Lung (tissue), 16 donors: Measurements from ENCODE around the gene ZNF747. TPM values are rescaled to one million over a fixed set of nuclear protein-coding genes. Genes with fewer than 3 reads are reported as not detected.

Experiments
- ATAC-seq: fragments of 200-7000 bp; cut with Tn5 transposase; one replicate; pipeline ENCODE4 v1.9.1; 2020; ENCODE audit warnings: moderate number of reproducible peaks; ENCODE audit not compliant: insufficient read depth, low FRiP score
- DNase-seq, 3 donors: peaks; one replicate each; pipeline ENCODE4 v3.0.0-alpha.2; 2013 to 2017
- H3K27ac ChIP-seq, 2 donors: one replicate each; pipeline ENCODE4 v1.5.1; 2013; ENCODE audit warnings: mild to moderate bottlenecking in 2 of 2, moderate library complexity in 2 of 2, control low read depth in 1 of 2, inconsistent platforms in 1 of 2, low read depth in 1 of 2, low read length in 1 of 2
- H3K27me3 ChIP-seq, 3 donors: one replicate each; pipeline ENCODE4 v1.5.1; 2013; ENCODE audit warnings: low read length in 2 of 3; ENCODE audit not compliant: control insufficient read depth in 3 of 3, insufficient read depth in 3 of 3
- H3K36me3 ChIP-seq, 4 donors: one replicate each; pipeline ENCODE4 v1.5.1; 2013; ENCODE audit warnings: low read length in 4 of 4, mild to moderate bottlenecking in 1 of 4, moderate library complexity in 1 of 4; ENCODE audit not compliant: control insufficient read depth in 4 of 4, insufficient read depth in 4 of 4
- H3K4me1 ChIP-seq, 5 donors: one replicate each; pipeline ENCODE4 v1.5.1; 2013; ENCODE audit warnings: low read length in 5 of 5, mild to moderate bottlenecking in 2 of 5, moderate library complexity in 1 of 5; ENCODE audit not compliant: control insufficient read depth in 5 of 5, insufficient read depth in 5 of 5
- H3K4me3 ChIP-seq: one replicate; pipeline ENCODE4 v1.5.1; 2013; ENCODE audit warnings: mild to moderate bottlenecking, control low read depth, moderate library complexity
- H3K9ac ChIP-seq, 2 donors: one replicate each; pipeline ENCODE4 v1.5.1; 2013; ENCODE audit warnings: low read length in 2 of 2, control low read depth in 1 of 2; ENCODE audit not compliant: insufficient read depth in 1 of 2
- H3K9me3 ChIP-seq, 4 donors: one replicate each; pipeline ENCODE4 v1.5.1; 2013; ENCODE audit warnings: low read length in 3 of 4, mild to moderate bottlenecking in 1 of 4, moderate library complexity in 1 of 4; ENCODE audit not compliant: control insufficient read depth in 4 of 4, insufficient read depth in 3 of 4
- CTCF ChIP-seq: IDR thresholded peaks from 2 replicates; pipeline ENCODE4 v1.5.1; 2012; ENCODE audit warnings: mild to moderate bottlenecking; ENCODE audit errors: control extremely low read depth, extremely low read depth
- WGBS, 2 donors: extraction: QIAGEN DNeasy Blood & Tissue Kit; methylation state at CpG; one replicate each; pipeline ENCODE4 v1.1.7; 2013; 5-methylcytosine and 5-hydroxymethylcytosine counted together
- long read RNA-seq, 5 donors: transcript quantifications; one replicate each; lab custom pipeline, GENCODE V29; 2026
- polyA plus RNA-seq, 2 donors: library from polyadenylated mRNA; stranded (reverse); fragments of 200-250 nt; gene quantifications; one replicate each; pipeline ENCODE4 v1.2.1, GENCODE V29; 2013
- total RNA-seq, 2 donors: library from RNA; depleted of rRNA in 1 of 2; stranded (reverse); fragments of >200 nt in 1 of 2; gene quantifications; one replicate each; pipeline ENCODE4 v1.2.1, GENCODE V29; 2014 to 2021
- donor health status: control.
- donor health status: control.
- donor health status: Bipolar disorder and iron deficiency.
- donor health status: healthy.
- donor health status: DM: yes; HTN: yes; CAD: no.

The ZNF747 gene
- total RNA-seq (10 to 100 TPM; 11.2 to 11.7 TPM), polyA plus RNA-seq (1 to 10 TPM; 7.1 to 7.2 TPM)
- long read RNA-seq, donor 1, partial matches to known transcripts, result 0 of 2 reads
- long read RNA-seq, donor 1, other reads (novel, unspliced or antisense), result 0 of 2 reads
- long read RNA-seq, donor 2, partial matches to known transcripts, result 0 of 1 reads
- long read RNA-seq, donor 2, other reads (novel, unspliced or antisense), result 0 of 1 reads
- long read RNA-seq, donor 3, result 0 reads
- long read RNA-seq, donor 4, partial matches to known transcripts, result 0 of 1 reads
- long read RNA-seq, donor 4, other reads (novel, unspliced or antisense), result 0 of 1 reads
- long read RNA-seq, donor 5, partial matches to known transcripts, result 0 of 7 reads
- long read RNA-seq, donor 5, other reads (novel, unspliced or antisense), result 0 of 7 reads

- peak; percentile 0 for TF ChIP-seq CTCF
- peaks cover 0 to 25% (median 0%) of the 10 kb centered on the region in 5 donors for H3K4me1 ChIP-seq
- H3K36me3 ChIP-seq, result peaks cover 0 to 10% (median 3%) of the 10 kb centered on the region in 4 donors
- peak; percentile 85 for ATAC-seq
- peak within 1 kb of the TSS; percentile 88 for H3K4me3 ChIP-seq
- peak; percentile 91 to 95 (median 93) for DNase-seq
- no peaks in the 10 kb centered on the region for H3K27me3 ChIP-seq
- peak within 1 kb of the TSS; percentile 75 to 90 for H3K9ac ChIP-seq
- no peaks in the 10 kb centered on the region for H3K9me3 ChIP-seq
- peak within 1 kb of the TSS; percentile 85 to 98 for H3K27ac ChIP-seq
- WGBS, 2 donors, result 1% methylated on average over 57 to 70 of the region's 70 CpGs
Measured at GRCh38 chr16:30534368-30535105, at the start of gene ZNF747. ZNF747 (minus strand) TSS chr16:30534858; CDS start chr16:30534679, 179 bp downstream.

- Histone ChIP-seq H3K27ac (no peak overlapping the region), H3K9me3 (no peaks in the 10 kb centered on the region), H3K9ac (no peak overlapping the region), H3K4me1 (peaks cover 0 to 12% (median 2%) of the 10 kb centered on the region in 5 donors), H3K4me3 (no peak overlapping the region), H3K27me3 (no peaks in the 10 kb centered on the region), H3K36me3 (peaks cover 2 to 27% (median 7%) of the 10 kb centered on the region in 4 donors)
- no peak for TF ChIP-seq CTCF
- DNase-seq (no peak), ATAC-seq (no peak)
- 97 to 99% methylated on average over 48 of the region's 48 CpGs for WGBS, 2 donors
Measured at GRCh38 chr16:30582611-30583340, 48.1 kb upstream of the ZNF747 start.

GRCh38 chr16:30581457-30581856 lies 46.8 kb upstream of the ZNF747 start:
- no peak for ATAC-seq
- WGBS, 2 donors, result 90 to 91% methylated on average over 7 of the region's 7 CpGs
- Histone ChIP-seq H3K9ac (no peak overlapping the region), H3K4me3 (no peak overlapping the region), H3K27me3 (no peaks in the 10 kb centered on the region), H3K4me1 (peaks cover 0 to 12% (median 2%) of the 10 kb centered on the region in 5 donors), H3K27ac (no peak overlapping the region), H3K36me3 (peaks cover 0 to 25% (median 7%) of the 10 kb centered on the region in 4 donors), H3K9me3 (no peaks in the 10 kb centered on the region)
- TF ChIP-seq CTCF, result no peak
- DNase-seq, result no peak
